Mammary epithelial cell (primary cell): Measurements from ENCODE around the gene RELA.

ENCODE experiments used
- CTCF ChIP-seq, 2 donors: IDR thresholded peaks in 1 of 2; conservative IDR thresholded peaks in 1 of 2; 2 replicates each; pipeline ENCODE4 v1.5.1; 2011 to 2012; ENCODE audit warnings: inconsistent platforms in 2 of 2, low read length in 2 of 2, mild to moderate bottlenecking in 2 of 2, control low read depth in 1 of 2, low read depth in 1 of 2; ENCODE audit not compliant: insufficient read depth in 1 of 2; ENCODE audit errors: extremely low read depth in 1 of 2
- EZH2 ChIP-seq: IDR thresholded peaks from 2 replicates; pipeline ENCODE4 v1.6.1; 2012; ENCODE audit warnings: low read length, inconsistent platforms, borderline replicate concordance

- TF ChIP-seq CTCF (conservative IDR thresholded peaks at IDR 0.05 in 1 of 2, IDR thresholded peaks at IDR 0.05 in 1 of 2; ENCODE audit: extremely low read depth in 1 of 2, insufficient read depth in 1 of 2, low read depth in 1 of 2, low read length in 2 of 2): no peak
- TF ChIP-seq EZH2: no peak
Measured at GRCh38 chr11:65620666-65621065, 42.0 kb downstream of the RELA start.
